ENCODE results near the gene POLR3H.

POLR3H gene

DNA sequence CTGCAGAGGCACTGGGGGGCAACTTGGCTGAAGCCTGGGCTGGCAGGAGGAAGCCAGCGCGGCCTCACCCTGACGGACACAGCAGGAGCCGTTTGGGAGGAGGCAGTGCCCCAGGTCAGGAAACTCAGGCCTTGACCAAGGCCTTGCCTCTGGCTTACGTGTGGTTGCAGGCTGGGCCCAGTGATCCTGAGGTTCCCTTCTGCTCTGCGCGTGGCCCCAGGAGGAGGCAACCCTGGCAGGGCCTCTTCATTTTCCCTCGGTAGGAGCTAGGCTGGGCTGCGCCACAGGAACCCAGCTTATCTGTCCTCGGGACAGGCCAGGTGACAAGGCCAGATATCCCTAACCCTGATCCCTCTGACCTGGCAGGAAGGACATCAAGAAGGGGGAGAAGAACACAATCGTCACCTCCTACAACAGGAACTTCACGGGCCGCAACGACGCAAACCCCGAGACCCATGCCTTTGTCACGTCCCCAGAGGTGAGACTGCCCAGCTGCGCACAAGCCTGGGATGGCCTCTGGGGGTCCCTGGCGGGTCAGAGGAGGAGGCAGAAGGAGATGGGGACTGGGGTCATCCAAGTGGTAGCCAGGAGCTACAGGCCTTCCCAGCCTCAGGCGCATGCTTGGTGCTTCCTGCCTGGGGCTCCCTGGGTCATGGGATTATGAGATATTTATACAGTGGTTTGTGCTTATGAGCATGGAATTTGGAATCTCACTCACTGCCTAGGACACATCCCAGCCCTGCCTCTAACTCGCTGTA, 20.6 kb downstream of the POLR3H start:
- TF ChIP-seq, protein P1, sequence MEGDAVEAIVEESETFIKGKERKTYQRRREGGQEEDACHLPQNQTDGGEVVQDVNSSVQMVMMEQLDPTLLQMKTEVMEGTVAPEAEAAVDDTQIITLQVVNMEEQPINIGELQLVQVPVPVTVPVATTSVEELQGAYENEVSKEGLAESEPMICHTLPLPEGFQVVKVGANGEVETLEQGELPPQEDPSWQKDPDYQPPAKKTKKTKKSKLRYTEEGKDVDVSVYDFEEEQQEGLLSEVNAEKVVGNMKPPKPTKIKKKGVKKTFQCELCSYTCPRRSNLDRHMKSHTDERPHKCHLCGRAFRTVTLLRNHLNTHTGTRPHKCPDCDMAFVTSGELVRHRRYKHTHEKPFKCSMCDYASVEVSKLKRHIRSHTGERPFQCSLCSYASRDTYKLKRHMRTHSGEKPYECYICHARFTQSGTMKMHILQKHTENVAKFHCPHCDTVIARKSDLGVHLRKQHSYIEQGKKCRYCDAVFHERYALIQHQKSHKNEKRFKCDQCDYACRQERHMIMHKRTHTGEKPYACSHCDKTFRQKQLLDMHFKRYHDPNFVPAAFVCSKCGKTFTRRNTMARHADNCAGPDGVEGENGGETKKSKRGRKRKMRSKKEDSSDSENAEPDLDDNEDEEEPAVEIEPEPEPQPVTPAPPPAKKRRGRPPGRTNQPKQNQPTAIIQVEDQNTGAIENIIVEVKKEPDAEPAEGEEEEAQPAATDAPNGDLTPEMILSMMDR (IDR thresholded peaks at IDR 0.05; ENCODE audit: insufficient read depth, missing control alignments), result no peak
- FAIRE-seq (no peak), DNase-seq (ENCODE audit: insufficient read length, low spot score) (no peak)

- DNase-seq (ENCODE audit: insufficient read length, low spot score) (no peak), FAIRE-seq (no peak)
- TF ChIP-seq, protein P1 (IDR thresholded peaks at IDR 0.05; ENCODE audit: insufficient read depth, missing control alignments), result no peak
Observed at GRCh38 chr22:41522813-41523212, 21.5 kb downstream of the POLR3H start.

DNA sequence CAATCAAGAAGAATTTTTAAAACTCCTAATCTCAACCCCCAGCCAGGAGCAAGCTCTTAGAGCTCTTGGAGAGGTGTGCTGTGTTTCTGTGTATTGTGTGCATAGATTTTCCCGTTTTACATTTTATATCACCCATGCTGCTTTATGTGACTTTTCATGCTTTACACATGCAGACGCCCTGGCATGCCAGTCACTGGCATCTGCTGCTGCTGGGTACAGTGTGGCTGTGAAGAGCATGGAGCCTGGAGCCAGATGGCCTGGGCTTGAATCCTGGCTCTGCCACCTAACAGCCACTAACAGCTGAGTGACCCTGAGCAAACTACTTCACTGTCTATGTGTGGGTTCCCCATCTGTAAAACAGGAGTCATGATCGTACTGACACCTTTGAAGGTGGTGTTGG, 23.1 kb downstream of the POLR3H start:
- TF ChIP-seq, protein P1 (IDR thresholded peaks at IDR 0.05; ENCODE audit: insufficient read depth, missing control alignments), result no peak
- no peak for FAIRE-seq
- DNase-seq (ENCODE audit: insufficient read length, low spot score), result no peak

- DNase-seq (ENCODE audit: insufficient read length, low spot score), result no peak
- FAIRE-seq, result no peak
- TF ChIP-seq, protein P1 (IDR thresholded peaks at IDR 0.05; ENCODE audit: insufficient read depth, missing control alignments), result no peak
Observed at GRCh38 chr22:41518048-41518347, 26.3 kb downstream of the POLR3H start.

DNA sequence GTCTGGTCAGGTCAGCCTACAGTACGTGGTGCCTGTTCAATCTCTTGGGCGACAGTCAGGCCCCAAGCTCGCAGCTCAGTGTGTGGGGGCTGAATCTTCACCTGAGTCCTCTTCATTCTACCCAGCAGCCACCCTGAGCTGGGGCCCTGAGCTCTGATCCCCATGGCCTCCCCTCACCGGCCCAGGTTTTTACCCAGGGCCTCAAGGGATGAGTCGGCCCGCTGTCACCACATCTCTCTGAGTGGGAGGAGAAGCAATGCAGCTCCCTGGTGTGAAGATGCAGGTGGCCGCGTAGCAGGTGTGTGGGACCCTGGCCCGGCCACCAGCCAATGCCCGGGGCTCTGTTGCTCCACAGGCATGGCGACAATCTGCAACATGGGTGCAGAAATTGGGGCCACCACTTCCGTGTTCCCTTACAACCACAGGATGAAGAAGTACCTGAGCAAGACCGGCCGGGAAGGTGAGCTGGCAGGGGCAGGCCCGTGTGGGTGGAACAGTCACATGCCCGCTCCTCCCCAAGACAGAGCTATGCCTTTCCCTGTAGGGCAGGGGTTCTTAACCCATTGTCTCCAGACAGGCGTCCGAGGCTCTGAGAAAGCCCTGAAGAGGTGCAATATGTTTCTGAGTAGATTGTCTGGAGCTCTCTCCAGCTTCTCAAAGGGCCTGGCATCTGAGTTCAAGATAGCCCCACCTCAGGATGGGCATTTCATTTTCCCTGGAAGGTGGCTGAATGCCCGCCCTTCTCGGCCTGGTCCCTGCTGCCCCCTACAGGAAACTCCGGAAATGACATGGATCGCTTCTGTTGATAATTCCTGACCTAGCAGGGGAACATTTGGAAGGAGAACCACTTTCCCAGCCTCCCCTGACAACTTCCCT, 26.9 kb downstream of the POLR3H start:
- FAIRE-seq (no peak), DNase-seq (ENCODE audit: insufficient read length, low spot score) (peak; percentile 45)
- TF ChIP-seq, protein P1 (IDR thresholded peaks at IDR 0.05; ENCODE audit: insufficient read depth, missing control alignments), result peak; percentile 93

GRCh38 chr22:41516462-41516861, 27.8 kb downstream of the POLR3H start:
- TF ChIP-seq, protein P1 (IDR thresholded peaks at IDR 0.05; ENCODE audit: insufficient read depth, missing control alignments), result no peak
- FAIRE-seq, result no peak

DNA sequence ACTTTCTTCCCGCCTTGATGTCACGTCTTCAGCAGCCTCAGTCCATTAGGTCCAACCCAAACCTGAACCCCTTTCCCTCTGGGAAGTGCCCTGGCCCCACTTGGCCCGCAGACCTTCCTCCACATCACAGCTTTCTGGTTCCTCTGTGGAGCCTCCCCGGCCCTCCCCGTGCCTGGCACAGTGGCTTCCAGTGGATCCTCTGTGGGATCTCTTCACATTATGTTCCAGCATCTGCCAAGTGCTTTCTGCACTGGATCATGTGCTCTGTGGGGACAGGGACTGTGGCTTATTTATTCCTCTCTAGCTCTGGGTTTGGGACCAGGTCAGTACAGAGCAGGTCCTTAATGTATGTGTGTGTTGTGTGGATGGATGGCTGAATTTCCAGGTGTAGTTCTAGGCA, 30.9 kb downstream of the POLR3H start:
- no peak for DNase-seq (ENCODE audit: insufficient read length, low spot score)
- FAIRE-seq, result no peak

More at GRCh38 chr22:41516462-41516861, 27.8 kb downstream of the POLR3H start:
- DNase-seq (ENCODE audit: insufficient read length, low spot score), result no peak

More for the DNA sequence above, 30.9 kb downstream of the POLR3H start:
- TF ChIP-seq, protein P1 (IDR thresholded peaks at IDR 0.05; ENCODE audit: insufficient read depth, missing control alignments), result no peak

Measured in D721Med (cell line).